CD4-positive, alpha-beta T cell treated with Interferon gamma for 1 hour (primary cell): Measurements from ENCODE around the gene HELZ2.

Experiments
- DNase-seq: peaks from one replicate; pipeline ENCODE4 v3.0.0-alpha.2; 2020

HELZ2 gene

GRCh38 chr20:63596423-63596822 lies 22.4 kb upstream of the HELZ2 start:
- DNase-seq, result no peak

DNA sequence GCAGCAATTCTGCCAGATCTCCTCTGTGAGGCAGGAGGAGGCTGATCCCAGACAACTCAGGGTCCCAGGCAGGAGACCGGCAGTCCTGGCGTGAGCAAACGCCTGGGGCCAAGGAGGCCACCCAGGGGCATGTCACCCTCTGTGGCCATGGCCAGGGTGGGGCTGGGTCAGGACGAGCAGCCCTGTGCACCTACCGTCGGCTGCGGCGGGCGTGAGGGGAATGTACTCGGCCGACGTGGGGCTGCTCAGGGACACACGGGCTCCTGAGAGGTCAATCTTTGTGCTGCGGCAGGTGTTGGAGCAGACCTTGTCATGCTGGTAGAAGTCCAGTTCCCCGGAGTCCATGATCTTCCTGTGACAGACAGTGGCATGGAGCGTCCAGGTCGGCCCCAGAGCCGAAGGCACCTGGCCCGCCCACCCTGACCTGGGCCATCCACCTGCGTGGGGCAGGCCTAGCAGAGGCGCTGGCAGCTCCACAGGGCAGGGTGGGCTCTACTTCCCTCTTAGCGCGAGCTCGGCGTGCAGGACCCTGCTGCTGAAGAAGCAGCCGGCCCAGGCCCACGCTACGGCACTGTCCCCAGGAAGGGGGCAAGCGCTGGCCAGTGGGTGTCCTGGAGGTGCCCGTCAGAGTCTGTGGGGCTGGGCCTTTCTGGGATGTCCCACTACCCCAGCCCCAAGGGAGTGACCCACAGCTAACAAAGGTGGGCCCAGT lies 21.5 kb upstream of the HELZ2 start:
- DNase-seq, result no peak

GRCh38 chr20:63594043-63594561 lies 20.1 kb upstream of the HELZ2 start:
- no peak for DNase-seq

DNA sequence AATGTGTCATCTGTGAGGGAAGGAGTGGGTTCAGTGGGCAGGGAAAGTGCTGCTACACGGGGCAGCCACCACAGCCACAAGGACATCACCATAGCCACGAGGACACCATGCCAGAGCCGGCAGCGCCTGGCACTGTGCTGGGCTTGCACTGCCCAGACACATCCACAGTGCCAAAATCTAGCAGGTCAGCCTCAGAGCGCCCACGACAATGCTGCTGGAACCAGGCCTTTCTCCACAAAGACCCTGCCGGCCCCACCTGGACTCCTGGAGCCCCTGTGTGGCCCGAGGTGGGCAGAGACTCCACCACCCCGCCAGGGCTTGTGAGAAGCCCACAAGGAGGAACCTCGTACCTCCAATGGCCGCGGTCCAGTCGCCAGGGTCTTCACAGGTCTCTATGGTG lies 18.6 kb upstream of the HELZ2 start:
- DNase-seq, result no peak

DNA sequence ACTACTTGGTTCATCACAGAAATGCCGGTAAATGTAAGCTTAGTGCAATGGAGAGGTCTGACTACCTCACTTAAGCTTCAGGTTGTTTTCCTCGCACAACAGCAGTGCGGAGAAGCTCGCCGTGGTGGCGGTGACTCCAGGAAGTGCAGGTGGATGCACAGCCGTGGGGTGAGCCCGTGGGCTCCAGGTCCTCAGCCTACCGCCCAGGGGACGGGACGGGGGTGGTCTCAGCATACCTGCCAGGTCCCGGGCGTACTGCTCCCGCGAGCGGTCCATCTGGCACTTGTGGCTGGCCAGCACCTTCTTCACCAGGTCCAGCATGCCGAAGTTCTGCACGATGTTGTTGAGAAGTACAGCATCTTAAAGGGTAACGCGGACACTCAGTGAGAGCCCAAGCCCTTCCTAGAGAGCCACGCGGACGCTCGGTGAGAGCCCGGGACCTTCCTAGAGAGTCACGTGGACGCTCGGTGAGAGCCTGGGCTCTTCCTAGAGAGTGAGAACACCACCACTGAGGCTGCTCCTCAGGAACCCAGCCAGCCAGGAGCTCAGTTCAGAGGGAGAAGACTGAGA lies 17.8 kb upstream of the HELZ2 start:
- DNase-seq, result no peak

GRCh38 chr20:63591147-63591533 lies 17.1 kb upstream of the HELZ2 start:
- no peak for DNase-seq

GRCh38 chr20:63590218-63591146 lies 16.4 kb upstream of the HELZ2 start:
- no peak for DNase-seq

- no peak for DNase-seq
These were observed 15.5 kb upstream of the HELZ2 start for GRCh38 chr20:63589261-63590217.

DNA sequence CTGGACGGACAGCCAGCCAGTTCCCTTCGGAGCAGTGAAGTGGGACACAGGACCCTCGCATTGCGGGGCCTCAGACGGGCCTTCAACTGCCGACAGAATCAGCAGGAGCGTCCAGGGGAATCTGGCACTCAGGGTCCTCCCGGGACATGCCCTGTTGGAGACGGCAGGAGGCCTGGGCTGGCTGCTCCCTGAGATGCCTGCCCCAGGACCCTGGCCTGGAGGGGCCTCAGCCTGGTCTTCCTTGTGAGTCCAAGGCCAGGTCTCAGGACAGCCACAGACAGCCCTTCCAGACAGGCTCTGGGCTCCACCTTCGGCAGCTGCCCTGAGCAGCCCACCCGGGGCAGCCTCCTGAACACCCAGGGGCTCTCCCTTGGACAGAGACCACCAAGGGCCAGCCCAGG lies 14.6 kb upstream of the HELZ2 start:
- DNase-seq, result no peak

GRCh38 chr20:63587776-63588591 lies 13.9 kb upstream of the HELZ2 start:
- no peak for DNase-seq

DNA sequence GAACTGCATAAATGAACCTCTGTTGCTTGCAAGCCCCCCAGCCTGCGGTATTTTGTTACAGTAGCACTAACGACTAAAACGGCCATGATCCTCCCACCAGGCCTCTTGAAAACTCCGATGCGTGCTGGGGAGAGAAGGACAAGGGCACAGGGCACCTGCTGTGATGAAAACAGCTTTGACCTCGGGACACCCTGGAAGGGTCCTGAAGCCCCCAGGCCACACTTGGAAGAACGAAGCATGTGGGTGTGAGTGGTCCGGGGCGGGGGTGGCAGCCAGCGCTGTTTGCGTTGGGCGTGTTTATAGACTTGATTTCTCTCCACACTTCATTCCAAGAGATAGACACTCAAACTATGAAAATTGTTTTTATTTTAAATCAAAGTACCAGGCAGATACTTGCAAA lies 13.2 kb upstream of the HELZ2 start:
- no peak for DNase-seq

DNA sequence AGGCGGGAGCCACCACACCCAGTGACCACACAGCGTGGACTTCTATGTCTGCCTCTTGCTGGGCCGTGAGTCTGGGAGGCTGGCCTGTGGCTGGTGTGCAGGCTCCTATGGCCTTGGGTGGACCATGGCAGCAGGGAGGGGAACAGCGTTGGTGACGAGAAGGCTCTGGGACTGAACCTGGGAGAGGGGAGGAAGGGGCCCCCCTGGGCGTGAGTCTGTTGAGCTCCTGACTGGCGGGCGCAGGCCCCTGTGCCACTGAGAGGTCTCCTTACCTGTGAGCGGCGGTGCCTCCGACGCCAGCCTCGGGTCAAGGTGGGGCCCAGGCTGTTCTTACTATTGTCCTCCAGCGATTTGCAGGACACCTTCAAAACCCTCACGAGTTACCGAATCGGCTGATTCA lies 12.8 kb upstream of the HELZ2 start:
- no peak for DNase-seq

GRCh38 chr20:63585616-63586565 lies 11.9 kb upstream of the HELZ2 start:
- no peak for DNase-seq

- DNase-seq, result no peak
These were observed 8.5 kb upstream of the HELZ2 start for GRCh38 chr20:63582382-63583063.

DNA sequence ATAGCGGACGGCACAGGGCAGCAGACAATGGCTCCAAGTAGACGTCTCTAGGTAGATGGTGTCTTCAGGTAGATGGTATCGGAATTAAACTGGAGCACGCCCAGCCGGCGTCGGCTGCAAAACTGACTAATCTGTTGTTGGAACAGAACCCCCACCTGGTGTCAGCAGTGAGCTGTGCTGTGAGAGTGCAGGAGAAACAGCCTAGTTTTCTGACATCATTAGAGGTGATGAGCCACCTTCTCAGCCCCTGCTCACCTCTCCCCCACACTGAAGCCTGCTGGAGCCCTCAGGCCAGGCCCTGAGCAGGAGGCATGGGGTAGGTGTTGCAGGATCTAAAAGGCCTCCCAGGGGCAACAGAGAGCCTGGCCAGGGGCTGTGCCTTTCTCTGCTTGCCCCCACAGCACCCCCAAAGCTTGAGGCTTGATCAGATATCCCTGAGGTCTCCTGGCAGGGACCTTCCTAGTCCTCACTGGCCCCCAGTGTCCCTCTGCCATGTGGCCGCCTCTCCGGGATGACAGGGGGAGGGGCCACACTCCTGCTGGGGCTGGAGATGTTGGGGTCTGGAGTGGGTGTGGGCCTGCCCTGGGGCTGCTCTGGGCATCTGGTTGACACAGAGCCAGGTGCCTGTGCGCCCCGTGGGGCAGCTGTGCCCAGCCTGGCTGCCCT lies 6.9 kb upstream of the HELZ2 start:
- DNase-seq, result peak; percentile 78

DNA sequence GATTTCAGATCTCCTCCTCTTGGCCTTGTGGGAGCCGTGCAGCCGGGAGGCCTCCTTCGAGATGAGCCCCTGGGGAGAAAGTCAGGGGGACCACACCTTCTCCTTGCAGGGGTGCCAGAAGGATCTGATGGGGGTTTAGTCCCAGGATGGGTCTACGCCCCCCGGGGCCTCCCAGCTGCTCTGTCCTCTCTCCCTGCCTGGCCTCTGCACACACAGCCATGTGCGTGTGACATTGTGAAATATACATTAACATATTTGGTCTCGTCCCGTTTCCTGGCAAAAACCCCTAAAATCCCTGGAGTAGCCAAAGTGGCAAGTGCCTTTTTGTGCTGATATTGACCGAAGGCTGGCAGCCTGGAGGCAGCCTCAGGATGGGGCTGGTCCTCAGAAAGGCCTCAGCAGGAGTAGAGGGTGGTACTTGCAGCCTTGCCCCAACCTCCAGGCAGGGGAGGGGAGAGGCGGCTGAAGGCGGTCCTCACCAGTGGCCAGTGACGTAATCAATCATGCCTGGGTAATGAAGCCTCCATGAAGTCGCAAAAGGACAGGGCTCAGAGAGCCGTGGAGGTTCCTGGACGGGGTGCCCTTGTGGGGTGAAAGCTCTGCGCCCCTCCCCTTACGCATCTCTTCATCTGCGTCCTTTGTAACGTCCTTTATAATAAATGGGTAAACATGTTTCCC lies 5.1 kb upstream of the HELZ2 start:
- DNase-seq, result no peak

- no peak for DNase-seq
These were observed 4.4 kb upstream of the HELZ2 start for GRCh38 chr20:63578224-63579016.
